ENCODE measurements around the gene EXD3.

GRCh38 chr9:137309368-137310188 lies 113.4 kb downstream of the EXD3 start:
- no peak for TF ChIP-seq CTCF (IDR thresholded peaks at IDR 0.05)
- no peak for TF ChIP-seq POLR2AphosphoS5 (IDR thresholded peaks at IDR 0.05)
- TF ChIP-seq POLR2A (IDR thresholded peaks at IDR 0.05; ENCODE audit: low read depth): no peak

Data from esophagus muscularis mucosa (tissue), 3 donors.